WTC11 (cell line): ENCODE measurements around the gene ADARB2. TPM values are rescaled to one million over a fixed set of nuclear protein-coding genes. Genes with fewer than 3 reads are reported as not detected.

ENCODE experiments used
- ATAC-seq: fragments of 200-7000 bp; cut with Tn5 transposase; 2 replicates; pipeline ENCODE4 v1.10.0; 2021; ENCODE audit warnings: mild to moderate bottlenecking, moderate library complexity
- CTCF ChIA-PET: fragments of 300-600 bp; sonication (Branson Sonifier 250); formaldehyde crosslinking; loops from one replicate; lab custom pipeline; 2021; ENCODE audit warnings: antibody characterized with exemption; lab: Charles Lee
- POLR2A ChIA-PET: fragments of 350-600 bp; sonication (Branson Sonifier 250); formaldehyde crosslinking; loops from one replicate; lab custom pipeline; 2021; ENCODE audit warnings: antibody characterized with exemption; lab: Charles Lee
- DNase-seq: peaks from one replicate; pipeline ENCODE4 v3.0.0; 2021; ENCODE audit warnings: low spot score
- H3K27ac Mint-ChIP-seq: 2 replicates; pipeline ENCODE4 v1.8.0; 2021; ENCODE audit warnings: mixed read lengths
- H3K27me3 Mint-ChIP-seq: 2 replicates; pipeline ENCODE4 v1.8.0; 2021; ENCODE audit warnings: low read depth, mild to moderate bottlenecking, moderate library complexity, mixed read lengths
- H3K36me3 Mint-ChIP-seq: 2 replicates; pipeline ENCODE4 v1.8.0; 2021; ENCODE audit warnings: mixed read lengths
- H3K4me1 Mint-ChIP-seq: 2 replicates; pipeline ENCODE4 v1.8.0; 2022; ENCODE audit warnings: mixed read lengths
- H3K4me3 Mint-ChIP-seq: 2 replicates; pipeline ENCODE4 v1.8.0; 2021; ENCODE audit warnings: mild to moderate bottlenecking, moderate library complexity, mixed read lengths
- H3K9me3 Mint-ChIP-seq: 2 replicates; pipeline ENCODE4 v1.8.0; 2021; ENCODE audit warnings: mixed read lengths
- CREB1 ChIP-seq: sonication (generic); formaldehyde crosslinking; IDR thresholded peaks from 2 replicates; pipeline ENCODE4 v1.8.0; 2023; ENCODE audit warnings: mild to moderate bottlenecking, missing genetic modification reagents
- EMX1 ChIP-seq: fragments of 250-450 bp; sonication (Bioruptor Pico); IDR thresholded peaks from 2 replicates; pipeline ENCODE4 v1.8.0; 2021; ENCODE audit warnings: mild to moderate bottlenecking
- FOXJ3 ChIP-seq: sonication (generic); formaldehyde crosslinking; IDR thresholded peaks from 2 replicates; pipeline ENCODE4 v1.9.0; 2021; ENCODE audit warnings: missing genetic modification reagents, mild to moderate bottlenecking, borderline replicate concordance
- JUN ChIP-seq: sonication (generic); formaldehyde crosslinking; IDR thresholded peaks from 2 replicates; pipeline ENCODE4 v1.8.0; 2023; ENCODE audit warnings: mild to moderate bottlenecking, missing genetic modification reagents
- NFYB ChIP-seq: sonication (generic); formaldehyde crosslinking; conservative IDR thresholded peaks from 2 replicates; pipeline ENCODE4 v1.8.0; 2022; ENCODE audit warnings: low read depth, missing genetic modification reagents
- NR1H2 ChIP-seq: sonication (generic); formaldehyde crosslinking; IDR thresholded peaks from 2 replicates; pipeline ENCODE4 v1.9.0; 2021; ENCODE audit warnings: mild to moderate bottlenecking, moderate library complexity, missing genetic modification reagents
- PRDM15 ChIP-seq: sonication (generic); formaldehyde crosslinking; IDR thresholded peaks from 2 replicates; pipeline ENCODE4 v1.8.0; 2022; ENCODE audit warnings: missing genetic modification reagents
- PRRX2 ChIP-seq: fragments of 250-450 bp; sonication (Bioruptor Pico); IDR thresholded peaks from 2 replicates; pipeline ENCODE4 v1.8.0; 2021; ENCODE audit warnings: mild to moderate bottlenecking
- RELA ChIP-seq: sonication (generic); formaldehyde crosslinking; IDR thresholded peaks from 2 replicates; pipeline ENCODE4 v1.8.1; 2022; ENCODE audit warnings: missing genetic modification reagents, mild to moderate bottlenecking, borderline replicate concordance
- SMAD3 ChIP-seq: sonication (generic); formaldehyde crosslinking; IDR thresholded peaks from 2 replicates; pipeline ENCODE4 v1.8.0; 2022; ENCODE audit warnings: missing genetic modification reagents, mild to moderate bottlenecking, borderline replicate concordance
- TEAD4 ChIP-seq: sonication (generic); formaldehyde crosslinking; IDR thresholded peaks from 2 replicates; pipeline ENCODE4 v1.8.0; 2022; ENCODE audit warnings: mild to moderate bottlenecking, missing genetic modification reagents
- USF1 ChIP-seq: sonication (generic); formaldehyde crosslinking; IDR thresholded peaks from 2 replicates; pipeline ENCODE4 v1.8.0; 2022; ENCODE audit warnings: mild to moderate bottlenecking, missing genetic modification reagents
- ZNF416 ChIP-seq: fragments of 250-450 bp; sonication (Bioruptor Pico); IDR thresholded peaks from 2 replicates; pipeline ENCODE4 v1.9.0; 2021; ENCODE audit warnings: mild to moderate bottlenecking, inconsistent platforms
- ZNF671 ChIP-seq: fragments of 250-450 bp; sonication (Bioruptor Pico); IDR thresholded peaks from 2 replicates; pipeline ENCODE4 v1.8.0; 2021; ENCODE audit warnings: mild to moderate bottlenecking
- total RNA-seq: library from RNA; stranded (reverse); gene quantifications from 3 replicates; pipeline ENCODE4 v1.2.3, GENCODE V29; 2021
- TF ChIP-seq, protein P1 (sequence below): sonication (generic); formaldehyde crosslinking; IDR thresholded peaks from 2 replicates; pipeline ENCODE4 v1.8.1; 2023; ENCODE audit warnings: mild to moderate bottlenecking, missing genetic modification reagents
- TF ChIP-seq, protein P2 (sequence below): sonication (generic); formaldehyde crosslinking; IDR thresholded peaks from 2 replicates; pipeline ENCODE4 v1.8.1; 2022; ENCODE audit warnings: low read depth, missing genetic modification reagents, borderline replicate concordance
- TF ChIP-seq, protein P3 (sequence below): fragments of 250-450 bp; sonication (Bioruptor Pico); IDR thresholded peaks from 2 replicates; pipeline ENCODE4 v1.9.0; 2021; ENCODE audit warnings: mild to moderate bottlenecking
- TF ChIP-seq, protein P4 (sequence below): fragments of 200-600 bp; IDR thresholded peaks from 2 replicates; pipeline ENCODE4 v1.8.0; 2022; ENCODE audit warnings: antibody characterized with exemption

The ADARB2 gene
- total RNA-seq, 1 experiment from 2014 or later = 3.7 TPM

DNA sequence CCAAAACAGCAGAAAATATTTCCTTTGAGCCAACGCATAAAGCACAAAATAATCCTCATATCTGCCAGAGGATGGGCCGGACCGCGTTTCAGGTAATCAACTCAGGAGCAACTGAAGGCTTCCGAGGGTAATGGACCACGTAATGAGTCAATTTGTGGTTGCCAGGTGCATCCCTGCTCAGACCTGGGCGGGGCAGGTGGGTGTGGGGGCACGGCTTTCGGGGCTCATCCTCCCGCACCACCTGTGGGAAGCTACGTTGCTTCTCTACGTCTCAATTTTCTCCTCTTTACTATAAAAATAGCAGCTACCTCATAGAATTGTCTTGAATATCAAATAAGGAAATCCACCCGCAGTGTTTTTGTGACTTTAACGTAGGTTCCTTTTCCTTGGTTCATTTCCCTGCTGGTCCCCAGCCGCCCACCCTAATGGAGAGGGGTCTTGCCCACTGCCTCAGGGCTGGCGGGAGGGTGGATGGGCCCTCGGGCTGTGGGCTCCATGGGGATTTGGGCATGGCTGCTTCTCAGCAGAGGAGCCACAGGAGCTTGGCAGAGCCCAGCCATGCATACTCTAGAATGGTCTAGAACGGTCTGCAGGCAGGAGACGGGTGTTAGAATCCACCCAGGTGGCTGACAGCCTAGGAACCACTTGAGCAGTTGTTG lies 324.7 kb downstream of the ADARB2 start (continued):
- no peak for TF ChIP-seq PRDM15 (CRISPR knock-in tag)
- TF ChIP-seq PRRX2 (CRISPR knock-in tag) = no peak
- no peak for TF ChIP-seq NR1H2 (CRISPR knock-in tag)
- TF ChIP-seq, all 79 proteins: peak for 0

- H3K9me3 Mint-ChIP-seq = peaks cover 9% of the 10 kb centered on the region
- POLR2A ChIA-PET = no interaction called here
- no peak for DNase-seq
These were observed 325.4 kb downstream of the ADARB2 start for GRCh38 chr10:1411956-1412355.

More at GRCh38 chr10:1411956-1412355, 325.4 kb downstream of the ADARB2 start:
- no peak for ATAC-seq
- Mint-ChIP-seq H3K36me3 (no peaks in the 10 kb centered on the region), H3K4me3 (no peak overlapping the region), H3K27me3 (peaks cover 6% of the 10 kb centered on the region), H3K27ac (no peak overlapping the region), H3K4me1 (peaks cover 4% of the 10 kb centered on the region; the same call in 1 of the 2 replicates)
- CTCF ChIA-PET = interaction anchor here (1.2 to 2.4 kb wide), 4 partner anchors 8 to 43 kb away, joined by 4 to 9 read pairs (median 6); no protein-coding TSS in a partner anchor
- TF ChIP-seq SMAD3 = no peak
- TF ChIP-seq CREB1 (CRISPR knock-in tag) = no peak
- no peak for TF ChIP-seq TEAD4 (CRISPR knock-in tag)
- TF ChIP-seq, protein P1, sequence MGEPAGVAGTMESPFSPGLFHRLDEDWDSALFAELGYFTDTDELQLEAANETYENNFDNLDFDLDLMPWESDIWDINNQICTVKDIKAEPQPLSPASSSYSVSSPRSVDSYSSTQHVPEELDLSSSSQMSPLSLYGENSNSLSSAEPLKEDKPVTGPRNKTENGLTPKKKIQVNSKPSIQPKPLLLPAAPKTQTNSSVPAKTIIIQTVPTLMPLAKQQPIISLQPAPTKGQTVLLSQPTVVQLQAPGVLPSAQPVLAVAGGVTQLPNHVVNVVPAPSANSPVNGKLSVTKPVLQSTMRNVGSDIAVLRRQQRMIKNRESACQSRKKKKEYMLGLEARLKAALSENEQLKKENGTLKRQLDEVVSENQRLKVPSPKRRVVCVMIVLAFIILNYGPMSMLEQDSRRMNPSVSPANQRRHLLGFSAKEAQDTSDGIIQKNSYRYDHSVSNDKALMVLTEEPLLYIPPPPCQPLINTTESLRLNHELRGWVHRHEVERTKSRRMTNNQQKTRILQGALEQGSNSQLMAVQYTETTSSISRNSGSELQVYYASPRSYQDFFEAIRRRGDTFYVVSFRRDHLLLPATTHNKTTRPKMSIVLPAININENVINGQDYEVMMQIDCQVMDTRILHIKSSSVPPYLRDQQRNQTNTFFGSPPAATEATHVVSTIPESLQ (CRISPR knock-in tag) = no peak
- TF ChIP-seq, protein P2, sequence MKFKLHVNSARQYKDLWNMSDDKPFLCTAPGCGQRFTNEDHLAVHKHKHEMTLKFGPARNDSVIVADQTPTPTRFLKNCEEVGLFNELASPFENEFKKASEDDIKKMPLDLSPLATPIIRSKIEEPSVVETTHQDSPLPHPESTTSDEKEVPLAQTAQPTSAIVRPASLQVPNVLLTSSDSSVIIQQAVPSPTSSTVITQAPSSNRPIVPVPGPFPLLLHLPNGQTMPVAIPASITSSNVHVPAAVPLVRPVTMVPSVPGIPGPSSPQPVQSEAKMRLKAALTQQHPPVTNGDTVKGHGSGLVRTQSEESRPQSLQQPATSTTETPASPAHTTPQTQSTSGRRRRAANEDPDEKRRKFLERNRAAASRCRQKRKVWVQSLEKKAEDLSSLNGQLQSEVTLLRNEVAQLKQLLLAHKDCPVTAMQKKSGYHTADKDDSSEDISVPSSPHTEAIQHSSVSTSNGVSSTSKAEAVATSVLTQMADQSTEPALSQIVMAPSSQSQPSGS (CRISPR knock-in tag) = no peak
- TF ChIP-seq USF1 = no peak
- TF ChIP-seq JUN (CRISPR knock-in tag) = no peak
- TF ChIP-seq, protein P3, sequence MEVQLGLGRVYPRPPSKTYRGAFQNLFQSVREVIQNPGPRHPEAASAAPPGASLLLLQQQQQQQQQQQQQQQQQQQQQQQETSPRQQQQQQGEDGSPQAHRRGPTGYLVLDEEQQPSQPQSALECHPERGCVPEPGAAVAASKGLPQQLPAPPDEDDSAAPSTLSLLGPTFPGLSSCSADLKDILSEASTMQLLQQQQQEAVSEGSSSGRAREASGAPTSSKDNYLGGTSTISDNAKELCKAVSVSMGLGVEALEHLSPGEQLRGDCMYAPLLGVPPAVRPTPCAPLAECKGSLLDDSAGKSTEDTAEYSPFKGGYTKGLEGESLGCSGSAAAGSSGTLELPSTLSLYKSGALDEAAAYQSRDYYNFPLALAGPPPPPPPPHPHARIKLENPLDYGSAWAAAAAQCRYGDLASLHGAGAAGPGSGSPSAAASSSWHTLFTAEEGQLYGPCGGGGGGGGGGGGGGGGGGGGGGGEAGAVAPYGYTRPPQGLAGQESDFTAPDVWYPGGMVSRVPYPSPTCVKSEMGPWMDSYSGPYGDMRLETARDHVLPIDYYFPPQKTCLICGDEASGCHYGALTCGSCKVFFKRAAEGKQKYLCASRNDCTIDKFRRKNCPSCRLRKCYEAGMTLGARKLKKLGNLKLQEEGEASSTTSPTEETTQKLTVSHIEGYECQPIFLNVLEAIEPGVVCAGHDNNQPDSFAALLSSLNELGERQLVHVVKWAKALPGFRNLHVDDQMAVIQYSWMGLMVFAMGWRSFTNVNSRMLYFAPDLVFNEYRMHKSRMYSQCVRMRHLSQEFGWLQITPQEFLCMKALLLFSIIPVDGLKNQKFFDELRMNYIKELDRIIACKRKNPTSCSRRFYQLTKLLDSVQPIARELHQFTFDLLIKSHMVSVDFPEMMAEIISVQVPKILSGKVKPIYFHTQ (CRISPR knock-in tag) = no peak
- TF ChIP-seq ZNF671 = no peak
- no peak for TF ChIP-seq FOXJ3
- TF ChIP-seq NFYB (CRISPR knock-in tag) = no peak
- no peak for TF ChIP-seq NR1H2 (CRISPR knock-in tag)
- TF ChIP-seq ZNF416 (CRISPR knock-in tag) = no peak
- TF ChIP-seq EMX1 = no peak
- TF ChIP-seq RELA (CRISPR knock-in tag) = no peak
- TF ChIP-seq, protein P4, sequence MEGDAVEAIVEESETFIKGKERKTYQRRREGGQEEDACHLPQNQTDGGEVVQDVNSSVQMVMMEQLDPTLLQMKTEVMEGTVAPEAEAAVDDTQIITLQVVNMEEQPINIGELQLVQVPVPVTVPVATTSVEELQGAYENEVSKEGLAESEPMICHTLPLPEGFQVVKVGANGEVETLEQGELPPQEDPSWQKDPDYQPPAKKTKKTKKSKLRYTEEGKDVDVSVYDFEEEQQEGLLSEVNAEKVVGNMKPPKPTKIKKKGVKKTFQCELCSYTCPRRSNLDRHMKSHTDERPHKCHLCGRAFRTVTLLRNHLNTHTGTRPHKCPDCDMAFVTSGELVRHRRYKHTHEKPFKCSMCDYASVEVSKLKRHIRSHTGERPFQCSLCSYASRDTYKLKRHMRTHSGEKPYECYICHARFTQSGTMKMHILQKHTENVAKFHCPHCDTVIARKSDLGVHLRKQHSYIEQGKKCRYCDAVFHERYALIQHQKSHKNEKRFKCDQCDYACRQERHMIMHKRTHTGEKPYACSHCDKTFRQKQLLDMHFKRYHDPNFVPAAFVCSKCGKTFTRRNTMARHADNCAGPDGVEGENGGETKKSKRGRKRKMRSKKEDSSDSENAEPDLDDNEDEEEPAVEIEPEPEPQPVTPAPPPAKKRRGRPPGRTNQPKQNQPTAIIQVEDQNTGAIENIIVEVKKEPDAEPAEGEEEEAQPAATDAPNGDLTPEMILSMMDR = no peak
- TF ChIP-seq PRRX2 (CRISPR knock-in tag) = no peak
